ENCODE data around the gene MT1H.

GRCh38 chr16:56702836-56703235, 33.2 kb downstream of the MT1H start:
- TF ChIP-seq CTCF (IDR thresholded peaks at IDR 0.05) (no peak), ZFX (IDR thresholded peaks at IDR 0.05; ENCODE audit: borderline replicate concordance) (no peak)
